Activated naive CD4-positive, alpha-beta T cell (primary cell): Measurements from ENCODE around the gene EPB41L4A.

Experiments used
- DNase-seq, 4 experiments: peaks; one replicate each; lab custom pipeline; 2025; lab: John Stamatoyannopoulos, UW

Gene EPB41L4A

DNA sequence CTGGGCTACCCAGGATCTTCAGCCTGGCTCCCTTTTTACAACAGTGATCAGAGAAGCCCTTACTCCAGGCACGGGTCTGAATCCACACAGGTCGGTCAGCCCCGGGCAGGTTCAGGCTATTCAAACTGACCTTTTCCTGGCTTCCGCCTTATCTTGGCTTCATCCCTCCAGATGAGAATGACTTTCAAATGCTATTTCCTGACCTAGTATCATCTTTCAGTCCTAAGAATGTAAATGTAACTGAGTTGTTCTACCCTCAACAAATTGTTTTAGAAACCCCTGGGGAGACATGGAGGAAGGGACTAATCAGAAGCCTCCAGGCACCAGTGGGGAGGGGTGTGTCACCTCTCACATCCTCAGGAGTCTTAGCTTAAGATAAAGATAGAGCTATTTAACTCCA is 213.2 kb downstream of the EPB41L4A start:
- DNase-seq: no peak

DNA sequence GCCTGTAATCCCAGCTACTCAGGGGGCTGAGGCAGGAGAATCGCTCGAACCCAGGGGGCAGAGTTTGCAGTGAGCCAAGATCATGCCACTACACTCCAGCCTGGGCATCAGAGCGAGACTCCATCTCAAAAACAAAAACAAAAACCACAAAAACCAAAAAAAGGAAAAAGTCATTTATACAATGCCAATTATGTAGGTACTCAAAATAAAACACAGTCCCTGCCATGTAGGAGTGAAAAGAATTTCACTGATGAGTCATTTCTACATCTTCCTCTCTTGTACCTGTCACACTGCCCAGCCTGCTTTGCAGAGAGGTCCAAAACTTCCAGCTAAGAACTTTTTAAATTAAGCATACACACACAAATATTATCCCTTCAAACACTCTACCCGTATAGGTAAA is 215.8 kb downstream of the EPB41L4A start:
- DNase-seq: no peak

DNA sequence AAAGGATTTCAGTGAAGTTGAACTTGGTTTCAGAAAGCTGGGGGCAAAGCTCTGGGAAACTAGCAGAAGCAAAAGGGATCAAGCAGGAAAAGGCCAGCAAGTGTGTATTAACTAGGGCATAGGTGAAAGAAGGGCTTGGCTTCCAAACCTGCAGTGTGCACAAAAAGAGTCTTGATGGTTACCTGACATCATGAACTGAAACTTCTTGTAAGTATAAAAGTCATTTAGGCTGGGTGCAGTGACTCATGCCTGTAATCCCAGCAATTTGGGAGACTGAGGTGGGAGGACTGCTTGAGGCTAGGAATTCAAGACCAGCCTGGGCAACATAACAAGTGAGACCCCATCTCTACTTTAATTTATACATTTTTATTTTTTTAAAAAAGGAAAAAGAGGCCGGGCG is 216.4 kb downstream of the EPB41L4A start:
- no peak for DNase-seq

DNA sequence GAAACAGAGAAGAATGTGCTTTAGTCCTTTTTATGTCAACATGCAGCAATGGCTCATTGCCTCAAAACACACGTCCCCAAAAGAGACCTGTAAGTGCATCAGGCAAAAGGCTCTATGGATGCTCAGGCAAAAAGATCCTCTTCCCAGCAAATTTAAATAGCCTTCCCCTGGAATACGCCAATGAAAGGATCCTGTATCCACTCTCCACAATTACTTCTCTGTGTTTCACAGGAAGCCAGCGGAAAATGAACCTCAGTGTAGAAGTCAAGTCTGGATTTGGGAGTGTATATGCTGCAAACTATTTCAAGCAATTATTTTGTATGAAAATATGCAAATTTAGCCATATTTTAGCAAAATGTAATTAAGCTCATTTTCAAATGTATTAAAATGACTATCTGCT is 217.9 kb downstream of the EPB41L4A start:
- no peak for DNase-seq

DNA sequence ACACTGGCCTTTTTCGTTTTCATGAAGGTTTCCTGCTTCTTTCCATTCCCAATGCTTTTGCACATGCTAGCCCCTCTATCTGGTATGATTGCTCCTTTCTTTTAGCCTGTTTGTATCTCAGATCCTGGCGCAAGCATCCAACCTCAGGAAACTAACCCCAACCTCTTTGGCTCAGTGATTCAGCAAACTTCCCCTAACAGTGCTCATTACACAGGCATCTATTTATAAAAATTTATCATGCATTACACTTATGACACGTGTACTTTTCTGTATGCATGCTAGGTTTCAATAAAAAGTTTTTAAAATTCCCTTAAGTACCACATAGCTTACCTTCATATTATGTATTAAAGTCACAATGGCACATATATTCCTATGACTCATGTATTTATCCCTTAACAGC is 218.9 kb downstream of the EPB41L4A start:
- DNase-seq: no peak

DNA sequence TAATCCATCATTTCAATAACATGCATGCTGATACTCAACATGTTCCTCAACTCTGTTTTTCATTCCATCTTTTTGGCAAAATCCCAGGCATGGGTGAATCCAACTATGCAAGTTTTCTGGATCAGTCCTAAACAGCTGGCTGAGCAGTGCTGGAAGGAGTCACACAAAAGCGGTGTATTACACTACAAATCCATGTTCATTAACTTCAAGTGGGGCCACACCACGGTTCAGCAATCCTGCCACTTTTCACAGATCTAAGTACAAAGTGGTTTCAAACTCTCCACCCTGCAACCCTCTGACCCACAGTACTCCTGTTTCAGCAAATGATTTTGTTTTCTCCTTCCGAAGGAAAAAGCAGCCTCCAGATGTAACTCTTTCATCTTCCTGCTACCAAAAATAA is 222.5 kb downstream of the EPB41L4A start:
- no peak for DNase-seq

DNA sequence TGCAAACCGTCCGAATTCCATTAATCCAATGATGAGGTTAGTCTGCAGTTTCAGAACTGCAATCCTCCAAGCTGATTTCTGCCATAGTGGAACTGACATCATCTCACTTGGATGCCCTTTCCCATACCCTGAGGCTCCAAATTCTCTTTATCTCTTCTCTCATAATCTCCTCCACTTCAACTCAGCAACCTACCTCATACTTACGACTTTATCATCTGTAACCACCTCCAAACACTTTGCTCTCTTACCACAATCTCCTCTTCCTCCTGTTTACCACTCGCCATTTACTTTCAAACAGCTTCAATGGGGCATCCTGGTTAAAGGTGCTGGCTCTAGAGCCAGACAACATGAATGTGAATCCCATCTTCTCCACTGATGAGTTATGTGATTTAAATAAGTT is 223.2 kb downstream of the EPB41L4A start:
- no peak for DNase-seq

DNA sequence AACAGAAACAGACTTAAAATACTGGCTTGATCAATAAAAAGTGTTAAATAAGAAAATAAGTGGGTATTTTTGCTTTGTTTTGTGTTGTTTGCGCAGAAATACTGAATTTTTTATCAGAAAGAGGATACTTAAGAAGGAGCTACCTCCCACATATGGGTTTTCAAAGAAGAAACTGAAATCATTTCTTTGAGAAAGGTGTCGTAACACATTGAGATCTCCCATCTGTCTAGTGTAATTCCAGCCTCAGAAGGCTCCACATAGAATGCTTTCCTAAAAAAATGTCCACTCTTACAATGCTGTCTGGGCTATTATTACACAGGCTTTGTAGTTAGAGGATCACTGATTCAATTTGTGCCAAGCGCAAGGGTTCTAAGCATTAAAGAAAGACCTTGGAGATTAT is 226.2 kb downstream of the EPB41L4A start:
- no peak for DNase-seq

DNA sequence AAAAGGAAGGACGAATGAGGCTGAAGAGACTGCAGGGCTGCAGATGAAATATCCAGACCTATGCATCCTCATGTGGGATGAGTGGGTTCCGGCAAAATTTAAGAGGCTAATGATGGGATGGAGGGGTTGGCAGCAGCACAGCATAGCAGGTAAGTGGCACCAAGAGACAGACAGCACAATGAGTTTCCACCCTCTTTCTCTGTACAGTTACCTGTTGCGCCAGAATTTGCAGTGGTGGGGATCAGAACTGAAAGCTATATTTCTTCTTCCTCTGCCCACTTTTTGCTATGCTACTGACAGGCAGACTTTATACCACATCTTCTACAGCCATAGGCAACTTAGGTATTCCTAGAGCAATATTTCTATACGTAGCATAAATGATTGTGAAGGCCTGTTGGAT is 227.0 kb downstream of the EPB41L4A start:
- no peak for DNase-seq

DNA sequence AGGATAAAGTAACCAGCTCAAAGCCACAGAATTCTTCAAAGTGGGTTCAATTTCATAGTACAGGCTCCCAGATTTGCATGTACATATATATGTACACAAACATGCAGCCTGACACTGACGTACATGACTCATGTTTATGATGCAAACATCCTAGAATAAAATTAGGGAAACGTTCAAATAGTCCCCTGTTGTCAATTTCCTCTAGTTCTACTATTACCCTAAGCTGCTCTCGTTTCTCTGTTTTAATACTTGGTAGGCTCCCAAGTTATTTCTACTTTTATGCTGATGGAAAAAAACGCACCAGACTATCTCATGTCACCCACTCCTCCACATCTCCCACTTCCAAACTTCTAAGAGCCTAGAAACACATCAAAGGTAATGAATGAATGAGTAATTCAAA is 229.7 kb downstream of the EPB41L4A start:
- no peak for DNase-seq

DNA sequence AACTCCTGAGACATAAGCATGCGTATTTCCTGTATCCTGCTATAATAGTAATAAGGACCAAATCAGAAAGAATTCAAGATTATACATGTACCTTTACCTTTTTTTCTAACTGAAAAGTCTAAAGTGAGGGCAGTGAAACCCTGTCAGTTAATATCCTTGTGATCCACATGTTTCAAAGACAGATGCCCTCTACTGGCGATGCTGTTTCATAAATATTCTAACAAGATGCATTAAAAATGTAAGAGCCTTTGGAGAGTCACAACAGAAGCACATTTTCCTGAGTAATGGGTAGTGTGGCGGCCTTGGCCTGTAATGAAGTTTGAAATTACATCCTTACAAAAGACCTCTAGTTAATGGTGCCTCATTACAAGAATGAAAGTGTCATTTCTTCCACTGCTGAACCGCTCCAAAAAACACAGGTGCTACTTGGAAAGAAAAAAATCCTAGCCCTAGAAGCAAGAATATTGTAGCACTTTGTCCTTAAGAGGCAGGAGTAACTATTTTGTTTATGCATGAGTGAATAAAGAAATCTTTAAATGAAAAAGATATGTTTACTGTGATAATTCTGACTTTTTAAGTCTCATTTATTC is 232.6 kb downstream of the EPB41L4A start:
- no peak for DNase-seq

DNA sequence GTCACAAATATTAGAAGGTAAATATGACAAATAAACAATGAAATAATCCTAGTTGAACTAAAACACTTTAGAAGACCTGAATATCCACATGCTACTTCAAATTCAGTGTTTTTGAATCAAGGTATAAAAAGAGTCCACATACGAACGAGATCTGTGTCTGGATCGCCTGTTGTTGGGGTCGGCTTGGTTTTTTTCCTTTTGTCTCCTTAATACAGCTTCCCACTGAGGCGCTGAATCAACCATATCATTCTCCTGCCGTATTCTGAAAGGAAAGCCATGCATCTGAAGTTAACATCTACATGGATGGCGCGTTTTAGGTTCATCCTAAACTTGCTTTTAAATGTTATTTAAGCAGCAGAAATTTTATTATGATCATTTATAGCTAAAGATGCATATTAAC is 235.2 kb downstream of the EPB41L4A start:
- DNase-seq: no peak

DNA sequence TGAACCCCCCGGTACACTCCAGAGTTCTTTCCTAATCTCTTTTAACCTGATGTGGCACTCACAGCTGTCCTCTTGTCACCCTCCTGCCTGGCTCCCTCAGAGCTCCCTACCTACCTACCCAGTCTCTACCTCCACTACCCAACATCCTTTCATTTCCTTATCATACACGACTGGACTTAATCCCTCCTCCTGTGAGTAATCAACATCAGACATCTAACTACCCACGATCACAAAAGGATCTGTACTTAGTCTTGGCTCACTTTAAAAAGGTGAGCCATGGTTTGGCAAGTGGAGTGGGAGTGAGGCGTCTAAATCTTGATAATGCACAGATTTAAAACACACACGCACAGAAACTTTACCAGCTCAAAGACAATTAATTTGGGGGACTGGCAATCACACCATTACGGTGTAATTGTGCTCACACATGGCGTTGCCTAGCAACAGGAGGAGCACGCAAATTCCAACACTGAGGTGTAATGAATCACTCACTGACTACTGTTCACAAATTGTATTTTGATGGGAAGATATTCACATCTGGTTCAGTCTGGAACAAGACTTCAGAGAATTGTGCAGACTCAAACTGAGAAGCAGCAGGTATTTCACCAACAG is 235.9 kb downstream of the EPB41L4A start:
- DNase-seq: no peak

DNA sequence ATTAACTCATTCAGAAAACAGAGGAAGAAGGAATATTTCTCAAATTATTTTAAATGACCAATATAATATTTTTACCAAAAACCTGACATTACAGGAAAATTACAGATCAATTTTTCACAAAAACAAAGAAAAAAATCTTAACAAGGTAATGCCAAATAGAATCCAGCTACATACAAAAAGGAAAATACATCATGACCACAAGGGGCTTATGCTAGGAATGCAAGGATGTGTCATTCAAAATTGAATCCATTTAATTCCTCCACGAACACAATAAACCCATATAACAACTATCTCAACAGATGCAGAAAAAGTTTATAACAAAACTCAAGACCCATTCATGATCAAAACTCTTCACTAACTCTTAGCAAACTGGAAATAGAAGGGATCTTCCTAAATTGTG is 239.8 kb downstream of the EPB41L4A start:
- no peak for DNase-seq

DNA sequence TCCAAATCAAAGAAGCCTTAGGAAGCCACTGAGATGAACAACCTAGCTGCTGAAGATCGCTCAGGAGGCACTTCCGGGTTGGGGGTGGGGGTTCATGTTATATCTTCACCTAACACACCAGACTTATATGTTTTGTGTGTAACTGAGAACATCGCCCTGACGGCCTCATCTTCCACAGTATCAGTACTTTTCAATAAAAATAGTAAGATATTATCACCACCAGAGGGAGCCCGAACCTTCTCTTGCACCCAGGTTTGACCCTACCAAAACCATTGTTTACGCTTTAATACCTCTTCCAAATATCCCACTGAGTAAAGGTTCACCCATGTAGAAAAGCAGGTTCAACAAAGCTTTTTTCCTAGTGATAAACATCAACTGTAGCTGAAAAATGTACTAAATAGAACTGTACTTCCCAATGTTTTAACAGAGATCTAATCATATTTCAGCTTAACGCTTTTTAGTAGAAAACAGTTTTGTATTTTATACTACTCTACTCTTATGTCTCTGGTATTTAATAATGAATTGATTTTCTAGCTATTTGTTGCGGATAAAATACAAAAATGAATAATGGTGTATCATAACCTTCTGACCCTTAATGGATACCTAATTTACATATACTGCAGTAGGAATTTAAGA is 244.0 kb downstream of the EPB41L4A start:
- DNase-seq: no peak

DNA sequence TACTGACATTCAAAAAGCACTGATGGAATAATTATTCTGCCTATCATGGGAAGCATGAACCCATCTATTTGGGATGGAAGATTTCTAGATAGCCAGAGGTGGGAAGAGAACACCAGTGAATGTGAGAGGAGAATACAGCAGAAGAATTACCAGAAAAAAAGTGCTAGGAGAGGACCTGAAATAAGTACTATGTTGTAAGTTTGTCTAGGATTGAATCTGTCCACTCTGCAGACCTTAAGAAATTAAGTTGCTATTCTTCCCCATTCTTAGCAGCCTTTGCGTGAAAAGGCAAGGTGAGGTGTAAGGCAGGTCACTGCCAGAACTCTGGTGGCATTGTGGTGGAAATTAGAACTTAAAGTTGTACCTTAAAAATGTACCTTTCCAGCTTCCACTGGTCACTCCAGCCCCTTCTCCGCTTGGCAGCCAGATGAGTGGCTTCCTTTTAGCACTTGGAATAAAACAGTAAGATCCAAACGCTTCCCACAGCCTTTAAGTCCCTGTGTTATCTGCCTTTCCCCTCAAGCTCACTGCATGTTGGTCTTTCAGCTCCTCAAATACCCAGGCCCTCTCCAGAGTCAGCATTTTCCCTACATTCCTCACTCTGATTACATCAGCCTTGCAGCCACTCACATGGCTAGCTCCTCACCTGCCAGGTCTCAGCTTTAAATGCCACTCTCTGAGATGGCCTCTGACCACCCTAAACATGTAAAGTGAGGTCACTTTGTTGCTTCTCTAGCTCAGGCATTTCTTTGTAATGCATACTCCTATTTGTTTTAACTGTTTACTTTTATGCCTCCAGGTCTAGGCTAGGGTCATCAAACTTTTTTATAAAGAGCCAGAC is 253.0 kb downstream of the EPB41L4A start:
- DNase-seq: no peak

DNA sequence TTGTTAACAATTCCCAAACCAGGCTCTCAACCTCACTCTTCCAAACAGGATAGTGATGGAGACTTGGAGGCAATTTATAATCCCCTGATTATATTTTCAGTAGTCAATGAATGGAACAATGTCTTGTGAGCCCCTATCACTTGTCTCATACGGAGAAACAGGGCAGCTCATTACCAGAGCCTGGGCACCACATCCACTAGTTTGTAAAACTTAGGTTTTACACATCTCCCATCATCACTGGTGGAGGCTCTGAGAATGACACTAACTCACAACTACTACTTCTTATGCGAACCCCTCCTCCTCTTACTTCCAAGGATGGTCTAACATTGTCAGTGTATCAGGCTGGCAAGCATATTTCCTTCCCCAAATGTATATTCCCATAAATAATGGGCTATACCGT is 253.7 kb downstream of the EPB41L4A start:
- DNase-seq: no peak

DNA sequence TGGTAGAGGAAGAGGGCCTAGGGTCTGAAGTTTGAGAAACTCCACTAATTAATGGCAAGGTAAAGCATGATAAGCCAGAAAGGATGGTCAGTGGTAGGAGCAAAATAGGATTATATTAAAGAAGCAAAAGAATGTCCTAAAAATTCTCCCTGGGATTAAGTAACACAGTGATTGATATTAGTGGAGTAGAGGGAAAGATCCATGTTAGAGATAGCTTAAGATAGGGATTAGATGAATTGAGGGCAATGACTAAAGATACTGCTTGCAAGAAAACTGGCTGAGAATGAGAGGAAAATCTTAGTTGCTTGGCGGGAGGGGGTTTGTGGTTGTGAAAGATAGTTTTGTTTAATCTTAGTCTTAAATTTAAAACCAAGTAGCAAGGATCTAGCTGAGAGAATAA is 255.6 kb downstream of the EPB41L4A start:
- DNase-seq: no peak

DNA sequence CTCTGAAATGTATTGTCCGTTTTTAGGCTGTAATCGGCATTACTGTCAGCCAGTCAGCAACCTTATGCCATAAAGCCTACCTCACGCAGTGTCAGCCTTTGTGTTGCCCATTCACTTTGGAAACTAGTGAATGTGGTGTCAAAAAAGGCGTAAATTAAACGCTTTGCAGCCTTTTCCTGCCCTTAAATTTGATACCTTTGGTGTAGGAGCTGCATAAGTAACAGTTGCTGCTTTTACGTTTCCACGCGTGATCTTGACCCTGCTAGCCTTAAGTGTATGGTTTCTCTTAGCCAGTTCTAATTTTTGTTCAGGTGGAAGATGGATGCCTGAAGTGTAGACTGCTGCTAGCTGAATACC is 257.7 kb downstream of the EPB41L4A start:
- no peak for DNase-seq

DNA sequence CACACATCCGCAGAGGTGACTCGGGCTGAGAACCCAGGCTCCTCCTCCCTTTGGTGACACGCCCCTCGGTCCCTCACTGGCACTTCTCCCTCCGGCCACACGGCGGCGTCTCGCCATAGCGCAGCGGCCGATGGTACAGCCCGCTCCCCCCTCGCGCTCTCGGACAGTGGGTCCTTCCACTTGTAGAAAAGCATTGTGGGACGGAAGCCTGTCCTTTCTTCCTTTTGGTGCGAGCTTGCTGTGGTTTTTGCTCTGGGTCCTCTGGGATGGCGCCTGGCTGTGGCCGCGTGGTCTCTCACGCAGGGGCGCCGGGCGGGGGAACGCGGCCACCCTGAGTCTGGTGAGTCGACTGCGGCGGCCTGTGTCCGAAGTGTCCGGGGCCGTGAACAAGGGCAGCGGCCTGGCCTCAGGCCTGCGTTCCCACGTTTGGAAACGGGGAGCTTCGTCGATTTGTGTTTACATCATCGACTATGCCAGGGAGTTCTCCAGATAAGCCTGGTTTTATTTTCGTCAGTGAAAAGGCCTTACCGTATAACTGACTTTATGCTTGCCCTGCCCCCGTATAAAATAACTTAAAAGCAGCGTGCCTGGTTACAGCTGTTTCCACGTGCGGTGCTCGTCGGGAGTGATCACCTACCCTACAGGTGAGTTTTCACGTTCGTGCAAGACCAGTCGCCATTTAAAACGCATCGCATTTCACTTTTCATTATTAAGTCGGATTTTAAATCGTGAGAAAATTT is 258.3 kb downstream of the EPB41L4A start:
- DNase-seq: peak; percentile 87 to 92 (median 89)

DNA sequence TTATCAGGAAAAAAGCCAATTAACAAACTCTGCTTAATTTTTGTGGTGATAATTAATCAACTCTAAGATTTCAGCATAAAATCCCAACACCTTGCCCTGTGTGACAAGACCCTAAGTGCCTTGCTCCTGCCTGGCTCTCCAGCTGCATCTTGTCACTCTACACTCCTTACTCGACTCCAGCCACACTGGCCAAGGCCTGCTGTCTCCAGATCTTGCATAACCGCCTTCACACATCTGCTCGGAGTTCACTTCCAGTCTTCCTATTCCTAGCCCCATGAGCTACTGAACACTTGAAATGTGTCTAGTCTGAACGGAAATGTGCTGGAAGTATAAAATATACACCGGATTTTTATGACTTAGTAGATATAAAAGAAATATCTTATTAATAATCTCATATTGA is 259.6 kb downstream of the EPB41L4A start:
- no peak for DNase-seq

DNA sequence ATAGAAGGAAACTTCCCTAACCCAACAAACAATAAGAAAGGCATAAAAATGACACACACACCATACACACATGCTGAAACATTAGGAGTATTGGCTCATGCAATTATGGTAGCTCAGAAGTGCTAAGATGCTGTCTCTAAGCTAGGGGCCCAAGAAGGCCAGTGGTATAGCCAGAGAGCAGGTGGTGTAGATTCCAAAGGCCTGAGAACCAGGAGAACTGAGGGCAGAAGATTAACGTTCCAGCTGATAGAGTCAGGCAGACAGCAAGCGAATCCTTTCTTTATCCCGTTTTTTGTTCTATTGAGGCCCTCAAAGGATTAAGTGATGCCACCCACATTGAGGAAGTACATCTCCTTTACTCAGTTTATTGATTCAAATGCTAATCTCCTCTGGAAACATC is 262.9 kb downstream of the EPB41L4A start:
- DNase-seq: no peak
